ENCODE data around the gene LTC4S.

Gene LTC4S

GRCh38 chr5:179778591-179778990 lies 15.2 kb upstream of the LTC4S start:
- H3K36me3 ChIP-seq (replicated peaks), result peaks cover 30% of the 10 kb centered on the region
- no peak for DNase-seq
- H3K4me3 ChIP-seq (ENCODE audit: low read depth, low read length), result no peak overlapping the region
- H3K27ac ChIP-seq, result no peak overlapping the region
- in situ Hi-C loops (cut with HindIII; ENCODE audit: low pct_ligation_motif_present, low sequenced_read_pairs), result no loop called here
- no peaks in the 10 kb centered on the region for H3K27me3 ChIP-seq (replicated peaks)
- TF ChIP-seq CTCF (IDR thresholded peaks at IDR 0.05; ENCODE audit: low read depth, low read length, missing control alignments), result no peak

GRCh38 chr5:179779826-179780225 lies 14.0 kb upstream of the LTC4S start:
- in situ Hi-C loops (cut with HindIII; ENCODE audit: low pct_ligation_motif_present, low sequenced_read_pairs), result no loop called here
- no peak for DNase-seq
- Histone ChIP-seq H3K4me3 (ENCODE audit: low read depth, low read length) (no peak overlapping the region), H3K27me3 (replicated peaks) (no peaks in the 10 kb centered on the region), H3K36me3 (replicated peaks) (peaks cover 18% of the 10 kb centered on the region), H3K27ac (no peak overlapping the region)
- TF ChIP-seq CTCF (IDR thresholded peaks at IDR 0.05; ENCODE audit: low read depth, low read length, missing control alignments), result no peak

GRCh38 chr5:179780362-179780761 lies 13.4 kb upstream of the LTC4S start:
- Histone ChIP-seq H3K27ac (no peak overlapping the region), H3K36me3 (replicated peaks) (peaks cover 16% of the 10 kb centered on the region), H3K27me3 (replicated peaks) (no peaks in the 10 kb centered on the region), H3K4me3 (ENCODE audit: low read depth, low read length) (no peak overlapping the region)
- no peak for DNase-seq
- in situ Hi-C loops (cut with HindIII; ENCODE audit: low pct_ligation_motif_present, low sequenced_read_pairs), result no loop called here
- no peak for TF ChIP-seq CTCF (IDR thresholded peaks at IDR 0.05; ENCODE audit: low read depth, low read length, missing control alignments)

- Histone ChIP-seq H3K36me3 (replicated peaks) (peaks cover 6% of the 10 kb centered on the region), H3K4me3 (ENCODE audit: low read depth, low read length) (no peak overlapping the region), H3K27me3 (replicated peaks) (no peaks in the 10 kb centered on the region), H3K27ac (no peak overlapping the region)
- no peak for TF ChIP-seq CTCF (IDR thresholded peaks at IDR 0.05; ENCODE audit: low read depth, low read length, missing control alignments)
- in situ Hi-C loops (cut with HindIII; ENCODE audit: low pct_ligation_motif_present, low sequenced_read_pairs), result no loop called here
- DNase-seq, result no peak
Measured at GRCh38 chr5:179781846-179782245, 11.9 kb upstream of the LTC4S start.

GRCh38 chr5:179783128-179783527 lies 10.7 kb upstream of the LTC4S start:
- H3K4me3 ChIP-seq (ENCODE audit: low read depth, low read length), result no peak overlapping the region
- peaks cover 1% of the 10 kb centered on the region for H3K36me3 ChIP-seq (replicated peaks)
- DNase-seq, result no peak
- no peak overlapping the region for H3K27ac ChIP-seq
- in situ Hi-C loops (cut with HindIII; ENCODE audit: low pct_ligation_motif_present, low sequenced_read_pairs), result no loop called here
- no peaks in the 10 kb centered on the region for H3K27me3 ChIP-seq (replicated peaks)
- no peak for TF ChIP-seq CTCF (IDR thresholded peaks at IDR 0.05; ENCODE audit: low read depth, low read length, missing control alignments)

- in situ Hi-C loops (cut with HindIII; ENCODE audit: low pct_ligation_motif_present, low sequenced_read_pairs), result no loop called here
- no peak overlapping the region for H3K27ac ChIP-seq
Measured at GRCh38 chr5:179786861-179787260, 6.9 kb upstream of the LTC4S start.

More at GRCh38 chr5:179786861-179787260, 6.9 kb upstream of the LTC4S start:
- no peak overlapping the region for H3K4me3 ChIP-seq (ENCODE audit: low read depth, low read length)
- H3K27me3 ChIP-seq (replicated peaks), result no peaks in the 10 kb centered on the region
- no peak for TF ChIP-seq CTCF (IDR thresholded peaks at IDR 0.05; ENCODE audit: low read depth, low read length, missing control alignments)
- no peak for DNase-seq
- H3K36me3 ChIP-seq (replicated peaks), result no peaks in the 10 kb centered on the region
